GM21367 (cell line): Measurements from ENCODE around the gene IL24.

Experiments
- ATAC-seq: cut with Tn5 transposase; IDR thresholded peaks from one replicate; pipeline ENCODE4 v1.9.1; 2021; ENCODE audit not compliant: unreplicated experiment

The IL24 gene

DNA sequence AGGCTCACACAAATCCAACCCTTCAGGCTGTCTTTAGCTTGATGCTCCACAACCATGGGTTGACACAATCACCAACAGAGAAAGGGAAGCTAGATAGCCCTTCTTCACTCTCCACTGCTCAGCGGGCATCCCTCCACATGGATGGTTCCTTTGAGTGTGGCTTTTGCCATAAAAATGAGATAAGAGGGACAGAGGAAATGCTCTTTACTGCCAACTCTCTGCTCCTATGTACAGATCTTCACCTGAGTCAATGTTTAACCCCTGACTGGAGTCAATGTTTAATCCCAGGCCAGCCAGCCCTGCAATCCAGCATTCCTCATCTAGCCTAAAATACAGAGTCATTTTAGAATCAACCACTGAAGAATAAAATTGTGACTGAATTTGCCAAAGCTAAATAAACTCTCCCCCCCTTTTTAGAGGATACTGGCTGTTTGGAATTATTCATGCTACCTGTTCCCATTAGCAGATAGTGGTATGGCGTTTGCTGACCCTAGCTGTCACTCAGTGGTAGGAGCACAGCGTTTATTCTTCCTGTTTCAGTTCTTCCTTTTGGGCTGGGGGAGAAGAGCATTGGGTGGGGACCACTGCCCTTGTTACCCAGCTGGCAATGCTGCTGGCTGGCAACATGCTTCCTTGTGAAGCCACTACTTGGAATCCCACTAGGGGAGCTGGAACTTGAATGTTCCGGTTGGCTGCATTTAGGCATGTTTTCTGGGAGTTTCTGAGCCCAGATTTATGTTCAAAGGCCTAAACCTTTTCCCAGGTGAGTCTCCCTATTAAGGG, 54.3 kb downstream of the IL24 start:
- no peak for ATAC-seq

DNA sequence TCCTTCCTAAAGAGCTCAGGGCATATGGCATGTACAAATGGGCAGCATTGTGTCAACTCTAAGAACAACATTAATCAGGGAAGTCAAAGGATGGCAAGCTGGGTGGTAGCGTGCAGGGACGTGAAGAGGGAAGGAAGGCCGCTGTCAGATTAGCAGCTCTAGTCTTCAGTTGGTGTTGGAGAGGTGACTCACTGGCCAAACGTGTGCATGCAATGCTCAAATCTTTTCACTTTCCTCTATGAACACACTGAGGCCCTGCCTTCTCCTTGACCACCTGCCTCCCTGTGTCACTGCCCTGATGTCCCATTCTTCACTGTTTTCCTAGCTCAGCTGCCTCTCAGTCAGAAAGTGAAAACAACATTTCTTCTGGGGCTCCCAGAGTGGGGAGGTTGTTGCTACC, 54.9 kb downstream of the IL24 start:
- no peak for ATAC-seq

DNA sequence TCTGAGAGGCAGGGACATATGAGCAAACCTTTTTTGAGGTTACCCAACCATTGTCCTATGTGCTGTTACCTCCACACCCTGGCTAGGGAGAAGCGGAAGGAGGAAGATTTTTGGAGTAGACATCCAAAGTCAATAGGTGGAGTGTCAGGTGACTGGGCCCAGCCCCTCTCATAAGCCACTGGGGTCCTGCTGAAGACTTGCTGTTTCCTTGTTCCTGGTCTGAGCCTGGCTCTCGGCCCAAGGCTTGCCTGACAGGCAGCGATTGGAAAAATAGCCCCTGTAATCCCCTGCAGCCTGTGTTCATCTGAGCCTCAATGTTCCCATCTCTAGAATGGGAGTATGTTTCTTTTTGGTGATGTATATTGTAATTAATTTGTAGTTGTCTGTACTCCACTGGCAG, 55.9 kb downstream of the IL24 start:
- ATAC-seq, result no peak

DNA sequence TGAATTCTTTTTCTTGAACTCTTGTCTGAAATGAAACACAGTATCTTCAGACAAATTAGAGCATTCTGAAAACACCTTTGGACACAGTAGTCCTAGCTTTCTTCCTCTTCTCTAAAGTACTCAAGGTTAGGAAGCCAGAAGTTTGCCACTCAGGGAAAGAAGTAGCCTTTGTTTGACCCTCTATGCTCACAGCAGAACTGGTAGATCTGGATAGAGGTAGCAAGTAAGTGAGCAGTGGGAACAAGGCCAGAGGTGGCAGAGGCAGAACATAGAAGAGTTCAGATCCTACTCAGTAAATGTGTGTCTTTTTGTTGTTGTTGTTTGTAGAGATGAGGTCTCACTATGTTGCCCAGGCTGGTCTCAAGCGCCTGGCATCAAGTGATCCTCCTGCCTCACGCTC, 56.4 kb downstream of the IL24 start:
- no peak for ATAC-seq
